ENCODE measurements around the gene INSIG2.

Gene INSIG2

GRCh38 chr2:118102433-118103082, 14.3 kb downstream of the INSIG2 start:
- DNase-seq, result no peak

- no peak for DNase-seq
Observed at GRCh38 chr2:118103951-118104940, 16.0 kb downstream of the INSIG2 start.

GRCh38 chr2:118105497-118105896, 17.2 kb downstream of the INSIG2 start:
- no peak for DNase-seq

- DNase-seq, result no peak
Observed at GRCh38 chr2:118106926-118107325, 18.7 kb downstream of the INSIG2 start.

- DNase-seq, result no peak
Observed at GRCh38 chr2:118110310-118110709, 22.0 kb downstream of the INSIG2 start.

GRCh38 chr2:118110991-118111390, 22.7 kb downstream of the INSIG2 start:
- no peak for DNase-seq

GRCh38 chr2:118112771-118113334, 24.6 kb downstream of the INSIG2 start:
- no peak for DNase-seq

GRCh38 chr2:118114863-118115262, 26.6 kb downstream of the INSIG2 start:
- no peak for DNase-seq

- no peak for DNase-seq
Observed at GRCh38 chr2:118115761-118116160, 27.5 kb downstream of the INSIG2 start.

- DNase-seq, result no peak
Observed at GRCh38 chr2:118118479-118118878, 30.2 kb downstream of the INSIG2 start.

- DNase-seq, result no peak
Observed at GRCh38 chr2:118119158-118119727, 31.0 kb downstream of the INSIG2 start.

GRCh38 chr2:118119761-118120400, 31.6 kb downstream of the INSIG2 start:
- DNase-seq, result no peak

GRCh38 chr2:118120401-118120780, 32.1 kb downstream of the INSIG2 start:
- no peak for DNase-seq

- peak in 1 of 2 experiments; percentile 11 for DNase-seq
Observed at GRCh38 chr2:118121101-118121500, 32.8 kb downstream of the INSIG2 start.

- no peak for DNase-seq
Observed at GRCh38 chr2:118121986-118122524, 33.8 kb downstream of the INSIG2 start.

- no peak for DNase-seq
Observed at GRCh38 chr2:118122594-118123281, 34.5 kb downstream of the INSIG2 start.

- no peak for DNase-seq
Observed at GRCh38 chr2:118123561-118124232, 35.4 kb downstream of the INSIG2 start.

- DNase-seq, result no peak
Observed at GRCh38 chr2:118124288-118124891, 36.1 kb downstream of the INSIG2 start.

GRCh38 chr2:118127250-118127649, 39.0 kb downstream of the INSIG2 start:
- DNase-seq, result no peak

GRCh38 chr2:118128826-118129225, 40.6 kb downstream of the INSIG2 start:
- DNase-seq, result no peak

- no peak for DNase-seq
Observed at GRCh38 chr2:118130385-118130784, 42.1 kb downstream of the INSIG2 start.
